GM21447 (cell line): ENCODE data around the gene CC2D1B.

Experiments
- ATAC-seq: cut with Tn5 transposase; IDR thresholded peaks from one replicate; pipeline ENCODE4 v1.9.1; 2021; ENCODE audit not compliant: unreplicated experiment

CC2D1B gene

GRCh38 chr1:52359676-52360594 is 6.1 kb downstream of the CC2D1B start:
- ATAC-seq: no peak

GRCh38 chr1:52358851-52359497 is 7.0 kb downstream of the CC2D1B start:
- ATAC-seq: no peak

GRCh38 chr1:52357397-52357796 is 8.6 kb downstream of the CC2D1B start:
- ATAC-seq: no peak

- ATAC-seq: no peak
Measured at GRCh38 chr1:52356818-52357355, 9.1 kb downstream of the CC2D1B start.

GRCh38 chr1:52355847-52356505 is 10.0 kb downstream of the CC2D1B start:
- no peak for ATAC-seq

- ATAC-seq: no peak
Measured at GRCh38 chr1:52355436-52355835, 10.6 kb downstream of the CC2D1B start.

GRCh38 chr1:52352690-52353089 is 13.3 kb downstream of the CC2D1B start:
- no peak for ATAC-seq

- no peak for ATAC-seq
Measured at GRCh38 chr1:52348704-52349300, 17.2 kb downstream of the CC2D1B start.

- no peak for ATAC-seq
Measured at GRCh38 chr1:52346653-52347052, 19.4 kb downstream of the CC2D1B start.

- no peak for ATAC-seq
Measured at GRCh38 chr1:52345252-52345651, 20.8 kb downstream of the CC2D1B start.

GRCh38 chr1:52343979-52344378 is 22.0 kb downstream of the CC2D1B start:
- no peak for ATAC-seq

GRCh38 chr1:52341655-52342260 is 24.2 kb downstream of the CC2D1B start:
- no peak for ATAC-seq

GRCh38 chr1:52337439-52337838 is 28.6 kb downstream of the CC2D1B start:
- no peak for ATAC-seq

- ATAC-seq: no peak
Measured at GRCh38 chr1:52334906-52335528, 31.0 kb downstream of the CC2D1B start.

GRCh38 chr1:52332411-52332810 is 33.6 kb downstream of the CC2D1B start:
- ATAC-seq: no peak

GRCh38 chr1:52328615-52329014 is 37.4 kb downstream of the CC2D1B start:
- ATAC-seq: no peak

GRCh38 chr1:52325786-52326185 is 40.2 kb downstream of the CC2D1B start:
- ATAC-seq: no peak

- ATAC-seq: no peak
Measured at GRCh38 chr1:52323731-52324130, 42.3 kb downstream of the CC2D1B start.

GRCh38 chr1:52321061-52321460 is 44.9 kb downstream of the CC2D1B start:
- ATAC-seq: no peak
